IMR-90 (cell line): ENCODE data around the gene SLC5A10. TPM values are rescaled to one million over a fixed set of nuclear protein-coding genes. Genes with fewer than 3 reads are reported as not detected.

ENCODE experiments used
- ATAC-seq: fragments of 200-7000 bp; cut with Tn5 transposase; 2 replicates; pipeline ENCODE4 v1.9.1; 2020; ENCODE audit warnings: low read depth, mild to moderate bottlenecking, moderate library complexity
- BruUV-seq: library from RNA; stranded (reverse); fragments of 400-500 nt; replicated peaks from 2 replicates; lab custom pipeline; 2021; lab: Mats Ljungman, UMichigan
- CTCF ChIA-PET: fragments of 300-600 bp; formaldehyde crosslinking; extraction: SDS; loops from one replicate; lab custom pipeline; 2021; ENCODE audit warnings: antibody characterized with exemption; lab: Yijun Ruan, JAX
- POLR2A ChIA-PET: fragments of 300-600 bp; sonication (Branson Sonifier 250); formaldehyde crosslinking; loops from one replicate; lab custom pipeline; 2022; ENCODE audit warnings: antibody characterized with exemption; ENCODE audit not compliant: unreplicated experiment; lab: Charles Lee
- DNase-seq: peaks from one replicate; pipeline ENCODE4 v3.0.0; 2013
- H2AFZ ChIP-seq: replicated peaks from 2 replicates; pipeline ENCODE3; 2013; ENCODE audit warnings: low read length, mild to moderate bottlenecking; ENCODE audit not compliant: poor library complexity
- H2AK5ac ChIP-seq: 2 replicates; pipeline ENCODE4 v1.6.1; 2013; ENCODE audit warnings: low read depth, low read length, inconsistent platforms
- H2AK9ac ChIP-seq: replicated peaks from 2 replicates; pipeline ENCODE3; 2013; ENCODE audit warnings: mild to moderate bottlenecking, low read depth, low read length, moderate library complexity; ENCODE audit not compliant: poor library complexity
- H2BK120ac ChIP-seq: 2 replicates; pipeline ENCODE4 v1.6.1; 2013; ENCODE audit warnings: low read depth, low read length, inconsistent platforms
- H2BK15ac ChIP-seq: 3 replicates; pipeline ENCODE4 v1.6.1; 2013; ENCODE audit warnings: low read depth, low read length, inconsistent platforms
- H2BK20ac ChIP-seq: 2 replicates; pipeline ENCODE4 v1.6.1; 2013; ENCODE audit warnings: low read depth, mild to moderate bottlenecking, inconsistent platforms, low read length, moderate library complexity
- H2BK5ac ChIP-seq: 2 replicates; pipeline ENCODE4 v1.6.1; 2013; ENCODE audit warnings: mild to moderate bottlenecking, low read depth, low read length, inconsistent platforms; ENCODE audit not compliant: poor library complexity, severe bottlenecking
- H3K14ac ChIP-seq: replicated peaks from 2 replicates; pipeline ENCODE4 v1.6.1; 2013; ENCODE audit warnings: low read depth, low read length, inconsistent platforms
- H3K18ac ChIP-seq: 2 replicates; pipeline ENCODE4 v1.6.1; 2013; ENCODE audit warnings: low read depth, low read length, control low read depth
- H3K23ac ChIP-seq: 2 replicates; pipeline ENCODE4 v1.6.1; 2013; ENCODE audit warnings: low read depth, low read length, inconsistent platforms
- H3K27ac ChIP-seq: 2 replicates; pipeline ENCODE4 v1.5.1; 2013; ENCODE audit warnings: mild to moderate bottlenecking, control low read depth, low read length; ENCODE audit not compliant: insufficient read depth
- H3K27me3 ChIP-seq: 2 replicates; pipeline ENCODE4 v1.6.1; 2013; ENCODE audit warnings: low read length; ENCODE audit not compliant: control insufficient read depth, insufficient read depth
- H3K36me3 ChIP-seq: 2 replicates; pipeline ENCODE4 v1.6.1; 2013; ENCODE audit warnings: low read length, mixed read lengths; ENCODE audit not compliant: control insufficient read depth, insufficient read depth
- H3K4ac ChIP-seq: 2 replicates; pipeline ENCODE4 v1.6.1; 2013; ENCODE audit warnings: low read depth, low read length, inconsistent platforms
- H3K4me1 ChIP-seq: 2 replicates; pipeline ENCODE4 v1.6.1; 2013; ENCODE audit warnings: low read length, mixed read lengths; ENCODE audit not compliant: control insufficient read depth, insufficient read depth
- H3K4me2 ChIP-seq: 2 replicates; pipeline ENCODE4 v1.6.1; 2013; ENCODE audit warnings: low read depth, mild to moderate bottlenecking, control low read depth, low read length, moderate library complexity
- H3K4me3 ChIP-seq: 2 replicates; pipeline ENCODE4 v1.5.1; 2013; ENCODE audit warnings: low read depth, mild to moderate bottlenecking, control low read depth, low read length, moderate library complexity; ENCODE audit not compliant: insufficient read depth
- H3K56ac ChIP-seq: 2 replicates; pipeline ENCODE4 v1.6.1; 2013; ENCODE audit warnings: low read length, inconsistent platforms; ENCODE audit not compliant: insufficient read depth; ENCODE audit errors: extremely low read depth
- H3K79me1 ChIP-seq, 2 experiments: 2 replicates each; pipeline ENCODE4 v1.6.1; 2013; ENCODE audit warnings: low read length in 2 of 2, inconsistent platforms in 1 of 2, low read depth in 1 of 2
- H3K9ac ChIP-seq: 2 replicates; pipeline ENCODE4 v1.6.1; 2013; ENCODE audit warnings: low read depth, low read length, control low read depth
- H3K9me1 ChIP-seq: 2 replicates; pipeline ENCODE4 v1.6.1; 2013; ENCODE audit warnings: low read length, inconsistent platforms; ENCODE audit not compliant: insufficient read depth
- H3K9me3 ChIP-seq: 2 replicates; pipeline ENCODE4 v1.6.1; 2013; ENCODE audit warnings: low read length; ENCODE audit not compliant: control insufficient read depth, insufficient read depth
- H4K20me1 ChIP-seq: 2 replicates; pipeline ENCODE4 v1.6.1; 2013; ENCODE audit warnings: low read length, inconsistent platforms; ENCODE audit not compliant: insufficient read depth
- H4K5ac ChIP-seq: 2 replicates; pipeline ENCODE4 v1.6.1; 2013; ENCODE audit warnings: mild to moderate bottlenecking, low read depth, low read length, control low read depth
- H4K8ac ChIP-seq, 2 experiments: 2 replicates each; pipeline ENCODE4 v1.6.1; 2013; ENCODE audit warnings: low read depth in 2 of 2, low read length in 2 of 2, control low read depth in 1 of 2, inconsistent platforms in 1 of 2
- H4K91ac ChIP-seq: 2 replicates; pipeline ENCODE4 v1.6.1; 2013; ENCODE audit warnings: low read depth, low read length, inconsistent platforms; ENCODE audit not compliant: insufficient read depth
- BHLHE40 ChIP-seq: fragments of 150-350 bp; IDR thresholded peaks from 2 replicates; pipeline ENCODE4 v1.6.1; 2016; ENCODE audit warnings: mild to moderate bottlenecking, low read depth, low read length
- CEBPB ChIP-seq: IDR thresholded peaks from 2 replicates; pipeline ENCODE4 v1.6.1; 2012; ENCODE audit warnings: low read depth, low read length, improper control_type of control experiment
- CHD1 ChIP-seq: IDR thresholded peaks from 2 replicates; pipeline ENCODE4 v1.6.1; 2012; ENCODE audit warnings: low read depth, low read length, improper control_type of control experiment
- CTCF ChIP-seq: conservative IDR thresholded peaks from 2 replicates; pipeline ENCODE4 v1.5.1; 2012; ENCODE audit warnings: mild to moderate bottlenecking, low read depth, low read length, improper control_type of control experiment
- ELK1 ChIP-seq: fragments of 150-350 bp; IDR thresholded peaks from 2 replicates; pipeline ENCODE4 v1.6.1; 2016; ENCODE audit warnings: low read depth, mild to moderate bottlenecking, low read length, moderate library complexity, borderline replicate concordance
- FOS ChIP-seq: fragments of 150-350 bp; IDR thresholded peaks from 2 replicates; pipeline ENCODE4 v1.6.1; 2016; ENCODE audit warnings: low read depth, low read length
- MAFK ChIP-seq: IDR thresholded peaks from 2 replicates; pipeline ENCODE4 v1.6.1; 2012; ENCODE audit warnings: low read depth, low read length, improper control_type of control experiment
- MXI1 ChIP-seq: IDR thresholded peaks from 2 replicates; pipeline ENCODE4 v1.6.1; 2012; ENCODE audit warnings: low read depth, mild to moderate bottlenecking, low read length, moderate library complexity, borderline replicate concordance
- NFE2L2 ChIP-seq: fragments of 150-350 bp; IDR thresholded peaks from 2 replicates; pipeline ENCODE4 v1.6.1; 2016; ENCODE audit warnings: low read depth, mild to moderate bottlenecking, low read length
- POLR2A ChIP-seq: IDR thresholded peaks from 2 replicates; pipeline ENCODE4 v1.6.1; 2012; ENCODE audit warnings: mild to moderate bottlenecking, low read depth, low read length
- RAD21 ChIP-seq: IDR thresholded peaks from 2 replicates; pipeline ENCODE4 v1.6.1; 2012; ENCODE audit warnings: low read length, improper control_type of control experiment
- RCOR1 ChIP-seq: IDR thresholded peaks from 2 replicates; pipeline ENCODE4 v1.6.1; 2012; ENCODE audit warnings: mild to moderate bottlenecking, low read length, improper control_type of control experiment; ENCODE audit not compliant: insufficient replicate concordance
- RFX5 ChIP-seq: IDR thresholded peaks from 2 replicates; pipeline ENCODE4 v1.8.0; 2012; ENCODE audit warnings: low read depth, mild to moderate bottlenecking, low read length, moderate library complexity
- SMC3 ChIP-seq: fragments of 150-350 bp; IDR thresholded peaks from 2 replicates; pipeline ENCODE4 v1.6.1; 2016; ENCODE audit warnings: low read depth, mild to moderate bottlenecking, antibody characterized with exemption, low read length, moderate library complexity
- USF2 ChIP-seq: fragments of 150-350 bp; IDR thresholded peaks from 2 replicates; pipeline ENCODE4 v1.6.1; 2017; ENCODE audit warnings: mild to moderate bottlenecking, antibody characterized with exemption, low read length, low read depth
- WGBS, 2 experiments: methylation state at CpG; one replicate each; pipeline versions ENCODE4 v1.1.5 to v1.1.7; 2013; ENCODE audit warnings: missing lambda C conversion rate in 2 of 2; ENCODE audit not compliant: insufficient read length in 1 of 2; ENCODE audit errors: extremely low coverage in 2 of 2; 5-methylcytosine and 5-hydroxymethylcytosine counted together
- dilution Hi-C: fragments of 300-500 bp; cut with HindIII; formaldehyde crosslinking; loops from one replicate; pipeline ENCODE4 v1.14.3; 2018; ENCODE audit warnings: low sequenced_read_pairs; ENCODE audit not compliant: unreplicated experiment
- in situ Hi-C: fragments of 300-500 bp; cut with MboI; formaldehyde crosslinking; loops from 3 replicates; pipeline ENCODE4 v1.14.3; 2019; ENCODE audit warnings: low sequenced_read_pairs, inconsistent platforms, mixed read lengths
- intact Hi-C: fragments of 100-400 bp; cut with micrococcal nuclease; formaldehyde crosslinking; loops from 2 replicates; pipeline ENCODE4 v1.10.0; 2022
- polyA plus RNA-seq, 3 experiments: library from polyadenylated mRNA; depleted of rRNA; stranded (reverse); fragments of >200 nt; gene quantifications; 2 replicates each; pipeline ENCODE4 v1.2.3, GENCODE V29; 2012; ENCODE audit warnings: low replicate concordance in 1 of 3
- total RNA-seq: library from RNA; depleted of rRNA; stranded (reverse); fragments of >200 nt; gene quantifications from 2 replicates; pipeline ENCODE4 v1.2.3, GENCODE V29; 2012

Gene SLC5A10
- total and polyA plus RNA-seq, 2 of the 4 experiments (the other 2 are of a cell fraction): not detected

GRCh38 chr17:18944646-18945045, 7.3 kb upstream of the SLC5A10 start:
- POLR2A ChIA-PET: no interaction called here
- intact Hi-C loops: no loop called here
- CTCF ChIA-PET: no interaction called here

More at GRCh38 chr17:18944646-18945045, 7.3 kb upstream of the SLC5A10 start:
- no peak overlapping the region for H4K5ac ChIP-seq
- no peak overlapping the region for H2BK120ac ChIP-seq
- H3K9ac ChIP-seq: no peak overlapping the region
- no peak overlapping the region for H3K18ac ChIP-seq
- H3K14ac ChIP-seq: no peak overlapping the region
- no peak for DNase-seq
- H3K27me3 ChIP-seq: peaks cover 44% of the 10 kb centered on the region
- TF ChIP-seq USF2 (no peak), SMC3 (no peak), RCOR1 (no peak), RAD21 (no peak), POLR2A (no peak), RFX5 (no peak), BHLHE40 (no peak), CHD1 (no peak), NFE2L2 (no peak), CEBPB (no peak), MAFK (no peak), CTCF (no peak), ELK1 (no peak), MXI1 (no peak), FOS (no peak)
- H2BK5ac ChIP-seq: no peak overlapping the region
- H3K56ac ChIP-seq: no peak overlapping the region
- in situ Hi-C loops: no loop called here
- no peak overlapping the region for H4K8ac ChIP-seq
- H3K36me3 ChIP-seq: no peaks in the 10 kb centered on the region
- H4K91ac ChIP-seq: no peak overlapping the region
- no peaks in the 10 kb centered on the region for H4K20me1 ChIP-seq
- no peak overlapping the region for H3K4ac ChIP-seq
- H3K9me3 ChIP-seq: no peaks in the 10 kb centered on the region
- H3K4me3 ChIP-seq: no peak overlapping the region
- H3K79me1 ChIP-seq: no peaks in the 10 kb centered on the region
- no TSS peak for BruUV-seq
- H3K23ac ChIP-seq: no peak overlapping the region
- no peak overlapping the region for H3K27ac ChIP-seq
- no peak overlapping the region for H2AFZ ChIP-seq
- WGBS, 2 experiments: 89% methylated on average over 3 of the region's 5 CpGs; no CpG with 5 or more reads in 1 of the 2 experiments
- ATAC-seq: no peak
- H2BK20ac ChIP-seq: no peak overlapping the region
- H2BK15ac ChIP-seq: no peak overlapping the region
- H3K4me2 ChIP-seq: no peak overlapping the region
- H2AK9ac ChIP-seq: no peak overlapping the region
- peaks cover 3% of the 10 kb centered on the region; the same call in 1 of the 2 replicates for H3K4me1 ChIP-seq
- H2AK5ac ChIP-seq: no peak overlapping the region
- no peaks in the 10 kb centered on the region for H3K9me1 ChIP-seq
- dilution Hi-C loops: no loop called here
